ENCODE measurements around the gene ERAL1. TPM values are rescaled to one million over a fixed set of nuclear protein-coding genes. Genes with fewer than 3 reads are reported as not detected.

Gene ERAL1
- total and polyA plus RNA-seq, 2 of the 4 experiments (the other 2 are of a cell fraction) = 34.1 to 62.3 TPM

DNA sequence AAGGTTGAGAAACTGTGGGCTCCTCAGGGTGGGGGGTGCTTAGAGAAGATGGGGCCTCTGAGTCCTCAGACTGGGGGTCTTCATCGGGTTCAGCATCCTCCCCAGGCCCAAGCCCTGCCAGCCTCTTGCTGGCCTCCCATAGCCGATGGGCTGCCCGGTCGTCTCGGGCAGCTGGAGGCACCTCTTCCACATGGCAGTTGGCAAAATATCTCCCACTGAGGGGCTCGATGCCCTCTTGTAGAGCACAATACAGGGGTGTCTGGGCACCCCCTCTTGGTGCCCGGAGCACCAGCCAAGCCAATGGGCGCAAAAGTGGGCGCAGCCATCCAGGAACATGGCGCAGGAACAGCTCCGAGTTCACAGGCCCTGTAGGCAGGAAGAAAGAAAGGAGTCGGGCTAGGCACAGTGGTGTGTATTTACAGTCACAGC is 43.7 kb downstream of the ERAL1 start:
- peaks cover 16% of the 10 kb centered on the region for H3K9me1 ChIP-seq (ENCODE audit: insufficient read depth, low read length)
- H3K36me3 ChIP-seq (ENCODE audit: control insufficient read depth, insufficient read depth, low read length) = no peaks in the 10 kb centered on the region
- dilution Hi-C loops (cut with HindIII; ENCODE audit: low sequenced_read_pairs, unreplicated experiment) (no loop called here), intact Hi-C loops (cut with micrococcal nuclease) (no loop called here), in situ Hi-C loops (cut with MboI; ENCODE audit: low sequenced_read_pairs) (no loop called here)
- no peak overlapping the region for H3K18ac ChIP-seq (ENCODE audit: low read depth, low read length)
- WGBS, 2 experiments (ENCODE audit: extremely low coverage in 2 of 2, insufficient read length in 1 of 2) = 91% methylated on average over 7 of the region's 12 CpGs; no CpG with 5 or more reads in 1 of the 2 experiments
- no TSS peak for BruUV-seq (replicated peaks)
- peak overlapping the region; percentile 82 to 97; a peak in 2 of 4 replicates for H4K8ac ChIP-seq (ENCODE audit: low read depth in 2 of 2, low read length in 2 of 2)
- 0 out of 3 replicates have a peak overlapping the region, but pooled peaks have one; percentile 49 for H2BK15ac ChIP-seq (ENCODE audit: low read depth, low read length)
- H2AK5ac ChIP-seq (ENCODE audit: low read depth, low read length) = peak overlapping the region; percentile 80; the same call in 1 of the 2 replicates
- H2BK5ac ChIP-seq (ENCODE audit: low read depth, low read length, poor library complexity, severe bottlenecking) = no peak overlapping the region
- ChIA-PET CTCF (interaction anchor here (0.6 to 2.8 kb wide), 2 partner anchors 27 to 134 kb away, joined by 3 to 15 read pairs; no protein-coding TSS in a partner anchor), POLR2A (ENCODE audit: unreplicated experiment) (no interaction called here)
- ATAC-seq (ENCODE audit: low read depth) (no peak), DNase-seq (no peak)
- H3K4me1 ChIP-seq (ENCODE audit: control insufficient read depth, insufficient read depth, low read length) = peaks cover 9% of the 10 kb centered on the region
- no peaks in the 10 kb centered on the region for H3K9me3 ChIP-seq (ENCODE audit: control insufficient read depth, insufficient read depth, low read length)
- TF ChIP-seq, protein P1, sequence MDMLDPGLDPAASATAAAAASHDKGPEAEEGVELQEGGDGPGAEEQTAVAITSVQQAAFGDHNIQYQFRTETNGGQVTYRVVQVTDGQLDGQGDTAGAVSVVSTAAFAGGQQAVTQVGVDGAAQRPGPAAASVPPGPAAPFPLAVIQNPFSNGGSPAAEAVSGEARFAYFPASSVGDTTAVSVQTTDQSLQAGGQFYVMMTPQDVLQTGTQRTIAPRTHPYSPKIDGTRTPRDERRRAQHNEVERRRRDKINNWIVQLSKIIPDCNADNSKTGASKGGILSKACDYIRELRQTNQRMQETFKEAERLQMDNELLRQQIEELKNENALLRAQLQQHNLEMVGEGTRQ (IDR thresholded peaks at IDR 0.05; ENCODE audit: low read depth, low read length) = no peak
- no peak for TF ChIP-seq NFE2L2 (IDR thresholded peaks at IDR 0.05; ENCODE audit: low read depth, low read length)
- TF ChIP-seq, protein P2, sequence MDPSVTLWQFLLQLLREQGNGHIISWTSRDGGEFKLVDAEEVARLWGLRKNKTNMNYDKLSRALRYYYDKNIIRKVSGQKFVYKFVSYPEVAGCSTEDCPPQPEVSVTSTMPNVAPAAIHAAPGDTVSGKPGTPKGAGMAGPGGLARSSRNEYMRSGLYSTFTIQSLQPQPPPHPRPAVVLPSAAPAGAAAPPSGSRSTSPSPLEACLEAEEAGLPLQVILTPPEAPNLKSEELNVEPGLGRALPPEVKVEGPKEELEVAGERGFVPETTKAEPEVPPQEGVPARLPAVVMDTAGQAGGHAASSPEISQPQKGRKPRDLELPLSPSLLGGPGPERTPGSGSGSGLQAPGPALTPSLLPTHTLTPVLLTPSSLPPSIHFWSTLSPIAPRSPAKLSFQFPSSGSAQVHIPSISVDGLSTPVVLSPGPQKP (IDR thresholded peaks at IDR 0.05; ENCODE audit: borderline replicate concordance, low read depth, low read length) = no peak
- no peak for TF ChIP-seq CEBPB (IDR thresholded peaks at IDR 0.05; ENCODE audit: low read depth, low read length)
- TF ChIP-seq POLR2A (IDR thresholded peaks at IDR 0.05; ENCODE audit: low read depth, low read length) = no peak
- no peak for TF ChIP-seq MAFK (IDR thresholded peaks at IDR 0.05; ENCODE audit: low read depth, low read length)
- no peak for TF ChIP-seq MXI1 (IDR thresholded peaks at IDR 0.05; ENCODE audit: borderline replicate concordance, low read depth, low read length)
- no peak for TF ChIP-seq CHD1 (IDR thresholded peaks at IDR 0.05; ENCODE audit: low read depth, low read length)
- TF ChIP-seq SMC3 (IDR thresholded peaks at IDR 0.05; ENCODE audit: low read depth, low read length) = no peak
- no peak for TF ChIP-seq RAD21 (IDR thresholded peaks at IDR 0.05; ENCODE audit: low read length)
- TF ChIP-seq RFX5 (IDR thresholded peaks at IDR 0.05; ENCODE audit: low read depth, low read length) = no peak
- no peak for TF ChIP-seq MAZ (IDR thresholded peaks at IDR 0.05; ENCODE audit: borderline replicate concordance, low read depth, low read length)
- TF ChIP-seq, protein P3, sequence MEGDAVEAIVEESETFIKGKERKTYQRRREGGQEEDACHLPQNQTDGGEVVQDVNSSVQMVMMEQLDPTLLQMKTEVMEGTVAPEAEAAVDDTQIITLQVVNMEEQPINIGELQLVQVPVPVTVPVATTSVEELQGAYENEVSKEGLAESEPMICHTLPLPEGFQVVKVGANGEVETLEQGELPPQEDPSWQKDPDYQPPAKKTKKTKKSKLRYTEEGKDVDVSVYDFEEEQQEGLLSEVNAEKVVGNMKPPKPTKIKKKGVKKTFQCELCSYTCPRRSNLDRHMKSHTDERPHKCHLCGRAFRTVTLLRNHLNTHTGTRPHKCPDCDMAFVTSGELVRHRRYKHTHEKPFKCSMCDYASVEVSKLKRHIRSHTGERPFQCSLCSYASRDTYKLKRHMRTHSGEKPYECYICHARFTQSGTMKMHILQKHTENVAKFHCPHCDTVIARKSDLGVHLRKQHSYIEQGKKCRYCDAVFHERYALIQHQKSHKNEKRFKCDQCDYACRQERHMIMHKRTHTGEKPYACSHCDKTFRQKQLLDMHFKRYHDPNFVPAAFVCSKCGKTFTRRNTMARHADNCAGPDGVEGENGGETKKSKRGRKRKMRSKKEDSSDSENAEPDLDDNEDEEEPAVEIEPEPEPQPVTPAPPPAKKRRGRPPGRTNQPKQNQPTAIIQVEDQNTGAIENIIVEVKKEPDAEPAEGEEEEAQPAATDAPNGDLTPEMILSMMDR (conservative IDR thresholded peaks at IDR 0.05; ENCODE audit: low read depth, low read length) = no peak
- no peak for TF ChIP-seq FOS (IDR thresholded peaks at IDR 0.05; ENCODE audit: low read depth, low read length)
- TF ChIP-seq BHLHE40 (IDR thresholded peaks at IDR 0.05; ENCODE audit: low read depth, low read length) = no peak
- TF ChIP-seq RCOR1 (IDR thresholded peaks at IDR 0.05; ENCODE audit: insufficient replicate concordance, low read length) = no peak
- H4K20me1 ChIP-seq (ENCODE audit: insufficient read depth, low read length) = peaks cover 17% of the 10 kb centered on the region; the same call in 1 of the 2 replicates
- peak overlapping the region; percentile 95 for H2AFZ ChIP-seq (replicated peaks; ENCODE audit: low read length, poor library complexity)
- no peak overlapping the region; the same call in 1 of the 2 replicates for H4K91ac ChIP-seq (ENCODE audit: insufficient read depth, low read depth, low read length)
- no peak overlapping the region for H3K9ac ChIP-seq (ENCODE audit: low read depth, low read length)
- H2BK20ac ChIP-seq (ENCODE audit: low read depth, low read length) = no peak overlapping the region
- no peak overlapping the region for H4K5ac ChIP-seq (ENCODE audit: low read depth, low read length)
- H3K4me3 ChIP-seq (ENCODE audit: insufficient read depth, low read depth, low read length) = no peak overlapping the region
- H3K56ac ChIP-seq (ENCODE audit: extremely low read depth, insufficient read depth, low read length) = no peak overlapping the region
- H3K23ac ChIP-seq (ENCODE audit: low read depth, low read length) = peak overlapping the region; percentile 98; the same call in 1 of the 2 replicates
- H2AK9ac ChIP-seq (replicated peaks; ENCODE audit: low read depth, low read length, poor library complexity) = peak overlapping the region; percentile 23
- no peaks in the 10 kb centered on the region for H3K27me3 ChIP-seq (ENCODE audit: control insufficient read depth, insufficient read depth, low read length)
- H2BK120ac ChIP-seq (ENCODE audit: low read depth, low read length) = no peak overlapping the region
- no peak overlapping the region for H3K14ac ChIP-seq (replicated peaks; ENCODE audit: low read depth, low read length)
- no peak overlapping the region for H3K4ac ChIP-seq (ENCODE audit: low read depth, low read length)
- no peak overlapping the region for H3K27ac ChIP-seq (ENCODE audit: insufficient read depth, low read length)
- no peak overlapping the region for H3K4me2 ChIP-seq (ENCODE audit: low read depth, low read length)
- H3K79me1 ChIP-seq (ENCODE audit: low read depth in 1 of 2, low read length in 2 of 2) = peaks cover 11 to 52% of the 10 kb centered on the region in 2 experiments; a peak in 3 of 4 replicates
